Left cardiac atrium (tissue), 4 donors: ENCODE measurements around the gene SMG1. TPM values are rescaled to one million over a fixed set of nuclear protein-coding genes. Genes with fewer than 3 reads are reported as not detected.
"Not testable (repeated sequence)": the region's sequence is repeated elsewhere in the genome, so short reads cannot be mapped to it uniquely, and the experiment has no call there.

Experiments used
- ATAC-seq, 2 donors: fragments of 200-7000 bp; cut with Tn5 transposase; one replicate each; pipeline ENCODE4 v1.9.1; 2020; ENCODE audit warnings: mild to moderate bottlenecking in 2 of 2, moderate library complexity in 2 of 2
- DNase-seq: peaks from one replicate; pipeline ENCODE4 v3.0.0-alpha.2; 2020
- intact Hi-C, 2 donors: fragments of 100-400 bp; cut with DNase I; formaldehyde crosslinking; loops; one replicate each; pipeline versions ENCODE4 v1.14.1 to v1.15.1; 2022 to 2023
- total RNA-seq, 2 donors: library from RNA; stranded (reverse); fragmentation: NEBNext Ultra II Directional; extraction: Animal tissue kit (Norgen Biotek cat#: 25700); gene quantifications; one replicate each; pipeline ENCODE4 v1.2.1, GENCODE V29; 2021
- donor health status: DM: no; HTN: yes; CAD: no.
- donor health status: DM: no; HTN: yes; CAD: no; lungs with severe emphysema.
- donor health status: DM: yes; HTN: yes; CAD: no.
- donor health status: Dilated cardiomyopathy.

SMG1 gene
- total RNA-seq, 2 donors from 2014 or later = 37.7 to 41.9 TPM

DNA sequence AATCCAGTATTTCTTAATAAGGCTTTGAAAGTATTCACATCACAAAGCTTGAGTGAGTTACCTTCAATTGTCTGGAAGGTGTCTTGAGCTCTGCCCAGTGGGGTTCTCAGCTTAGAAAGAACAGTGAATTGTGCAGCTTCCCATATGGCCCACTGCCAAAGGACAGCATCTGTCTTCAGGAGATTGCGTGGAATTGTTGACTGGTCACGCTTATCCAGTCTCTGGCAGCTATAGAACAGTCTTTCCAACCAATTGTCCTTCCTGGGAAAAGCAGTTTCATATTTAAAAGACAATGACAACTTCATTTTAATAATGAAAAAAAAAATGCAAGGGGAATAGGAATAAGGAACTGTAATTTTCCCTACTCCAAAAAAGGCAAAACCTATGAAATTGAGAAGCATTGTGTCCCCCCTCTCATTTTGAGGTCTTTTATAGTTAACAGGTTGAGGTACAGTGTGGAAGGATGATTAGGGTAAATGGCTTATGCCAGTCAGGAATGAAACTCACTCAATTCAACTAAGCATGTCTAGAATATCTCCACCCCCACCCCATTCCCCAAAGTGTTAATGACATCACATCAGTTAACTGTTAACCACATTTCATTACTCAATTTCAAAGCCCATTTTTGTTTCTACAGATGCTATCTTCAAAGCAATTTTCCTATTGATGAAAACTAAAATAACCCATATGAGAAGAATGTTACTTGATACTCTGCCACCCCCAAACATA lies 57.0 kb downstream of the SMG1 start:
- ATAC-seq, DNase-seq, intact Hi-C loops: not testable (repeated sequence)

DNA sequence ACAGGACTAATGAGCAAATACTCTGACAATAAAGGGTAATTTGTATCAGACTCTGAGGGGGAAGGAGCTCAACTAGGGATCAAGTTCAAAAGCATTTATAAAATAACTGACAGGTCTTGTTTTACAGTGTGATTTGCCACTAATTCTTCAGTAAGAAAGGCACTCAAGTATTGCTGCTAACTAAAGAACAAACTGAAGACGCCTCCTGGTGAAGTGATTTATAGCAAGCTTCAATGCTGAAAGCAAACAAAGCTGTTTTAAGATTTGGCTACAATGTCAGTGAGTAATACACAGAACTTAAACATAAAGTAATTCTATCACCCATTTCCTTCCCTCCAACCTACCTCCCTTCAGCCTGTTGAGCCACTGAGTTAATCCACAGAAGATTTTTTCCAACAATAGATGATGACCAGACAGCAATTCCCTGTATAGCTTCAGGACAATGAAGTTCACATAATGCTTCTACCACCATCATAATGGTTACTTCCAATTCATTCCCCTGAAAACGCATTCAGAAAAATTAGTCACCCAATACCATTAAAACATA lies 59.9 kb downstream of the SMG1 start:
- ATAC-seq, intact Hi-C loops, DNase-seq: not testable (repeated sequence)

DNA sequence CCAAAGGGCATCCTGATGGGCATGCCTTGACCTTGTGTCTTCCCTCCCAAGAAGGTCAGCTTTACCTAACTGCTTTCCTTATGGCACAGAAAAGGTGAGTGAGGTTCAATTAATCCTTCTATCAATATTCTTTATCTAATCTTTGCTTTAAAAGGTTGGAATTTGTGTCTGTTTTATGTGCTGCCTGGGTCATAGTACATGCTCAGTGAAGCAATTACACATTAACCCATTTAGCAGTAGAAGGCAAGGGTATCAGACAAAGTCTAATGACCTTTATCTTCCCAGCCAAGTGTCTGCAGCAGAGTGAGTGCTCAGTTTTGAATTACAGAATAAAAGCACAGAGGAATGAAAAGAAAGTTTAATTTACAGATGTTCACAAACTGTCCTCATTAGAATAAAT lies 63.3 kb downstream of the SMG1 start:
- intact Hi-C loops, ATAC-seq, DNase-seq: not testable (repeated sequence)

DNA sequence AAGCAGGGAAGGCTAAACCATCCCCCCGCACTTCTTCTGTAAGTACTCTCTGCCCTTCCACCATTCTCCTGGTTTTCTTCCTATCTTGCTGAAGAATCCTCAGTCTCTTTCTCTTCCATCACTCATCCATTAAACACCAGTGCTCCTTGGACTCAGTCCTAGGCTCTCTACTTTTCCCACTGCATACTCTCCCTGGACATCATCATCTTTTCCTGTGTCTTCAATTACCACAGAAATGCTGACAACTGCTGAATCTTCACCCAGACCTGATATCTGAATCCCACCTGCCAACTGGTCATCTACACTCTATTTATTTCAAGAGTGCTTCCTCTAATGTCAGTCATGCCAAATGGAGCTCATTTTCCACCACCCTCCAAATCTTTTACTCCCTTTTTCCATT lies 71.0 kb downstream of the SMG1 start:
- ATAC-seq = no peak
- no peak for DNase-seq
- intact Hi-C loops = no loop called here

GRCh38 chr16:18853694-18854093 lies 72.5 kb downstream of the SMG1 start:
- intact Hi-C loops = no loop called here
- DNase-seq (no peak), ATAC-seq (no peak)

GRCh38 chr16:18852647-18853046 lies 73.6 kb downstream of the SMG1 start:
- intact Hi-C loops = no loop called here
- DNase-seq (no peak), ATAC-seq (no peak)

DNA sequence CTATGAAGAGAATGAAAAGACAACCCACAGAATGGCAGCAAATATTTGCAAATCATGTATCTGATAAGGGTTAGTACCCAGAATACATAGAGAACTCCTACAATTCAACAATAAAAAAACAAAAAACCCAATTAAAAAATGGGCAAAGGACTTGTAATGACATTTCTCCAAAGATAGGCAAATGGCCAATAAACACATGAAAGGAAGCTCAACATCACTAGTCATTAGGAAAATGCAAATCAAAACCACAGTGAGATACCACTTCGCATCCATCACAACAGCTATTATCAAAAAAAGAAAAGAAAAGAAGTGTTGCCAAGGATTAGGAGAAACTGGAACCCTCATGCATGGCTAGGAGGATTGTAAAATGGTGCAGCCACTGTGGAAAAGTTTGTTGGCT lies 79.8 kb downstream of the SMG1 start:
- intact Hi-C loops = loop anchor here in 1 of 2 donors (5.0 kb wide), 1 partner anchor 34 kb away; no protein-coding TSS in a partner anchor
- ATAC-seq (no peak), DNase-seq (no peak)

GRCh38 chr16:18842565-18842964 lies 83.6 kb downstream of the SMG1 start:
- DNase-seq (no peak), ATAC-seq (no peak)
- intact Hi-C loops = no loop called here

DNA sequence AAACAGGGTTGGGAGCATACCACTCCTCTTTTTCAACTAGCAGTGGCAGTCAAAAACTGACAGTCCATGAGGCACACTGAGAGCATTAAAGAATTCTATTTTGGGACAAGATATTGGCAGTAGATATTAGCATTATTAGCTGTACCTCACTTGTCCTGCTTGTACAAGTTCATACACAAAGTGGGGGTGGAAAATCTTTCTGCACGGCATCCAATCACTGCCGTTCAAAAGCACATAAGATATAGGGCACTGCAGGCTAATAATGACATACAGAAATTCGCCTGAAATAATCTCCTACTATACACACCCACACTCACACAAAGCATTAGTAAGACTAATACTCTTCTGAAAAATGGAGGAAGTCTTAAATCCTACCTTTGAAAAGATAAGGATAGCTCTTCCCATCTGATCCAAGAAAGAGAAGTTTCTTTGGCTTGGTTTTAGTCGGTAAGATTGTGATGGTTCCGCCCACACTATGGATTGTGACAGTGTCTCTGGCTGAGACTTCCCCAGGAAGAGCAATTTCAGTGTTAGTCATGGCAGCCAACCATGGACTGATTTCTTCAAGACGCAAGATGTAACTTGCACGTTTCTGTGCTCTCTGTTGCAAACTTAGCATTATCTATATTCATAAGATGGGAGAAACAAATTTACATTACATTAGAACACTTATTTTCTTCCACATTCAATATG lies 84.2 kb downstream of the SMG1 start:
- ATAC-seq = no peak
- intact Hi-C loops = no loop called here
- no peak for DNase-seq

DNA sequence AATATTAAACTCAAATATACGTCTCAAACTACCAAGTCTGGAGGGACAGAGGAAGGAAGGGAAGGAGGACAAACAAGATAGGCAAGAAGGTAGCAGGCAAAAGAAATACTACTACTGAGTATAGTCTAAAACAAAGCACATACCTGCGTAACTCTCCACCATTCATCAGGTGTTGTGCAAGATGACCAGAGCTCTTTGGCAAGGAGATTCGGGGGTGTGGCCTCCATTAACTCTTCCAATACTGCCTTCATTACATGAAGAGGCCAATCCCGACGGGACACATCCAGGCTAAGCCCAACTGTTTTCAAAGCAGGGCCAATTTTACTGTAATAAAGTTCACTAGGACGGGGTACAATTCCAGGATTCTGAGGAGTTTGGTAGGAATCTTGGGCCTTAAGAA lies 86.7 kb downstream of the SMG1 start:
- peak in 1 of 2 donors; percentile 59 for ATAC-seq
- intact Hi-C loops = no loop called here
- no peak for DNase-seq

DNA sequence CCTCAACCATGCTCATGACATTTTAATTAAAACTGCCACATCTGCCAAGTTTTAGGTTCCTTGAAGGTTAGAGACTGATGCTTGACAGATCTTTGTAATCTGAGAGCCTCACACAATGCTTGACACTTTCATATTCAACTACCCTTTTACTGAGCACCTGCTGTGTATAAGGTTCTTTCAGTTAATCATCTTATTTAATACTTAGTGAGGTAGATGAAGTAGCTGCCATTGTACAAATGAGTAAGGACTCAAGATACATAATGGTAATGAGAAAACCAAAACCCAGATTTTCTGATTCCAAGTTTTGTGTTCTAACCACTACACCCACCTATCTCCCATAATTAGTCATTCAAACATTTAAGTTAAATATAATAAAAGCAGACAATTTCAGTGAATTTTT lies 89.5 kb downstream of the SMG1 start:
- ATAC-seq = no peak
- DNase-seq = no peak
- intact Hi-C loops = no loop called here

GRCh38 chr16:18834864-18835263 lies 91.3 kb downstream of the SMG1 start:
- DNase-seq (no peak), ATAC-seq (no peak)
- intact Hi-C loops = no loop called here

GRCh38 chr16:18833707-18834505 lies 92.3 kb downstream of the SMG1 start:
- ATAC-seq = no peak
- no peak for DNase-seq
- intact Hi-C loops = no loop called here

DNA sequence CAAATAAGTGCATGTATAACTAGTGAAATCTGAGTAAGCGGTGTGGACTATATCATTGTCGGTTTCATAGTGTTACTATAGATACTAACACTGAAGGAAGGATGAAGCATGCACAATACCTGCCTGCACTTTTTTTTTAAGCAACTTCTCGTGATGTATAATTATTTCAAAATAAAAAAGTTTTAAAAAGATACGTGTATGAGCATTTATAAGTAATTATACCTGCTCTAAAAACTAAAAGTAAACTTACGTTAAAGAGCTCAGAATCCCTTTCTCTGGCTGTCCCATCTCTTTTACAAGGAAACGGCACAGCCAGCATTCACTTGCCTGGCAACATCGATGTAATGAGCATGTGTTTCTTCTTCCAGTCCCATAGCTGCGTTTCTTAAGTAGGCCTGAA lies 93.6 kb downstream of the SMG1 start:
- ATAC-seq (no peak), DNase-seq (no peak)
- intact Hi-C loops = no loop called here

- DNase-seq (no peak), ATAC-seq (no peak)
- intact Hi-C loops = no loop called here
Measured at GRCh38 chr16:18832006-18832405, 94.2 kb downstream of the SMG1 start.

DNA sequence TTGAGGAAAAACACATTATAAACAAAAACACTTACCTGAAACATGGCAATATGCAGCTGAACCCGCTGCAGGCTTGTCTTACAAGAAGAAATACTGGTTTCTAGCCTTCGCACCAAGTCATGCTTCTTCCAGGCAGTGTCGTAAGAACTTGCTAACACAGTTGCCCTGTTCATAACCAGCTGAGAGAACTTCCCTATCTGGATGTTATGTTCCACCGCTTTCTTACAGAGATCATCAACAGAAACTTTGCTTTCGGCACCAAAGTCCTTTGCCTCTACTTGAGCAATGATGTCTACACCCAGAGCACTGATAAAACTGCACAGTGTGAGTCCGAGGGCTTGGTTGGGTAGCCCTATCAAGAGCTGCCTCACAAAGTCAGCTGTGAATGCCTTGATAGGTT lies 97.0 kb downstream of the SMG1 start:
- ATAC-seq (no peak), DNase-seq (no peak)
- intact Hi-C loops = no loop called here

DNA sequence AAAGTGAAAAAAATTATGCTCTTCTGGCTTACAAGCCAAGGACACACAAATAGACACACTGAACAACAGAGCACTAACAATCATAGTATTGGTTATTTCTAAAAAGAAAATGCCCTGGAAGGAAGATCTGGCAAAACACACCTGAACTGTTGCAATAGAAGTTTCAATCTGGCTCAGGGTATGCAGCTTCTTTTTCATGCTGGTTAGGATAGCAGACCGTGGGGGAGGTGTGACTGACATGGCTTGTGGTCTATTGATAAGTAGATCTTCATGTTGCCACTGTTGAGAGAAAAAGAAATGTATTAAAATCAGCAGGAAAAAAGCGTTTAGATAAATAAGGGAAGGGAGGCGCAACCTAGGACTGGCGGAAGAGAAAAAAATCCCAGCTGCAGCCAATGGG lies 98.3 kb downstream of the SMG1 start:
- ATAC-seq = no peak
- intact Hi-C loops = no loop called here
- DNase-seq = no peak

DNA sequence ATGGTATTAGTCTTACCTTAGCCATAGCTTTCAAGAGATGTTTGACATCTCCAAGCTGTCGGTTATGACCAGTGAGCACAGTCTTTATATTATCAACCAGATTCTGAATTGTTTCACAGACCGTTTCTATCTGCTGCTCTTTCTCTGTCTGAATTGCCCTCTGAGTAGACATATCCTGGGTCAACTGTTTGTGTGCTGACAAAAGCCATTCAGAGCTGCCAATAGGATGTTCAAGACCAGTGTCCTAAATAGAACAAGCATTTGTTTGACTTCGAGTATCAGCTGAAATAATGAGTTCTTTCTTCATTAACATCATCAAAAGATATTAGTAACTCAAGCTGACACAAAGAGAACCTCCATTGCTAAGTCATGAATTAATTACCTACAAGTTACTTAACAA lies 109.9 kb downstream of the SMG1 start:
- no peak for DNase-seq
- intact Hi-C loops = loop anchor here in 1 of 2 donors (10.0 kb wide), 1 partner anchor 59 kb away; no protein-coding TSS in a partner anchor
- no peak for ATAC-seq

- DNase-seq (no peak), ATAC-seq (no peak)
- intact Hi-C loops = loop anchor here in 1 of 2 donors (5.0 to 10.0 kb wide), 2 partner anchors 35 to 63 kb away; no protein-coding TSS in a partner anchor
Measured at GRCh38 chr16:18811925-18812324, 114.3 kb downstream of the SMG1 start.

GRCh38 chr16:18809165-18809564 lies 117.0 kb downstream of the SMG1 start:
- DNase-seq = no peak
- intact Hi-C loops = loop anchor here in 1 of 2 donors (10.0 kb wide), 1 partner anchor 156 kb away; no protein-coding TSS in a partner anchor
- no peak for ATAC-seq
